ENCODE results near the gene EFCAB10. TPM values are rescaled to one million over a fixed set of nuclear protein-coding genes. Genes with fewer than 3 reads are reported as not detected.

Gene EFCAB10
- total RNA-seq, 1 experiment from 2014 or later = not detected

DNA sequence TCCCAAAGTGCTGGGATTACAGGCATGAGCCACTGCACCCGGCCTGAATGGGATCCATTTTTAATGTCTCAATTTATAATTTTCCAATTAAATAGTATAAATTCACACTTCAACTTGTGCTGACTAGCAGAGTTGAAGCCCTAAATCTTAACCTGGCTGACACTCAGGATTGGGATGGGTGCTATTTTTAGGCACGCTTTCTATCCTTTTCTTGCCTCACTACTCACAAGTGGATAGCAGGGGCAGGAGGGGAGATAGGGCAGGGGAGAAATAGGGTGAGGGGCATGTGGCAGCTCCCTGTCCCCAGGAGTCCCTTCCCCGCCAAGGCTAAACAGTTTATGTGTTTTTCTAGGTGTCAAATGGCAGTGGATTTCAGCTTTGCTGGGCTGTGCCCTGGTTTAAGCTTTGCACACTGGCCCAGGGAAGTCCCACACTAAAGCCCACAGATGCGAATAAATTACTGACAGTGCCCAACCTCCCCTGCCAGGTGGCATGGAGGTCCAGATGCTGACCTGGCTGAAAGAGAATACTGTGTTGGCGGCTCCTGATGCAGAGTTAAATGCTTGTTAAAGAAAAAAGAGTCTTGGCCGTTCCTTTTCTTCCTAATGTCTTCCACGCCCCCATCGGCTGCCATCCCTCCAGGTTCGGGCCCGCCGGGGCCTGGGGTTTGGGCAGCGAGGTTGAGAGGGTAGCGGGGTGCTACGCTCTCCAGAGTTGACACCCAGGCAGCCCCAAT is 36.2 kb upstream of the EFCAB10 start:
- Histone ChIP-seq H3K4me1 (replicated peaks; ENCODE audit: insufficient read depth) (no peaks in the 10 kb centered on the region), H3K4me3 (no peak overlapping the region), H3K27ac (no peak overlapping the region), H2AFZ (no peak overlapping the region), H3K79me2 (ENCODE audit: low read depth) (no peaks in the 10 kb centered on the region), H3K9me2 (ENCODE audit: insufficient read depth) (no peaks in the 10 kb centered on the region), H4K20me1 (ENCODE audit: insufficient read depth) (no peaks in the 10 kb centered on the region), H3K9me3 (ENCODE audit: insufficient read depth, low read depth) (no peaks in the 10 kb centered on the region), H3K27me3 (ENCODE audit: insufficient read depth, low read depth) (no peaks in the 10 kb centered on the region), H3K36me3 (ENCODE audit: low read depth) (no peaks in the 10 kb centered on the region), H3F3A (ENCODE audit: insufficient read depth, low read depth) (no peaks in the 10 kb centered on the region), H3K4me2 (no peak overlapping the region)
- POLR2A ChIA-PET (ENCODE audit: unreplicated experiment) = no interaction called here
- no TSS peak for BruUV-seq (replicated peaks)
- intact Hi-C loops (cut with micrococcal nuclease; ENCODE audit: unreplicated experiment) = no loop called here
- DNase-seq = no peak
- no peak for TF ChIP-seq EZH2 (IDR thresholded peaks at IDR 0.05; ENCODE audit: low read depth)
- TF ChIP-seq CTCF (conservative IDR thresholded peaks at IDR 0.05) = no peak
- CTCF ChIA-PET = interaction anchor here (0.6 kb wide), 1 partner anchor 92 kb away, joined by 3 read pairs; no protein-coding TSS in a partner anchor

DNA sequence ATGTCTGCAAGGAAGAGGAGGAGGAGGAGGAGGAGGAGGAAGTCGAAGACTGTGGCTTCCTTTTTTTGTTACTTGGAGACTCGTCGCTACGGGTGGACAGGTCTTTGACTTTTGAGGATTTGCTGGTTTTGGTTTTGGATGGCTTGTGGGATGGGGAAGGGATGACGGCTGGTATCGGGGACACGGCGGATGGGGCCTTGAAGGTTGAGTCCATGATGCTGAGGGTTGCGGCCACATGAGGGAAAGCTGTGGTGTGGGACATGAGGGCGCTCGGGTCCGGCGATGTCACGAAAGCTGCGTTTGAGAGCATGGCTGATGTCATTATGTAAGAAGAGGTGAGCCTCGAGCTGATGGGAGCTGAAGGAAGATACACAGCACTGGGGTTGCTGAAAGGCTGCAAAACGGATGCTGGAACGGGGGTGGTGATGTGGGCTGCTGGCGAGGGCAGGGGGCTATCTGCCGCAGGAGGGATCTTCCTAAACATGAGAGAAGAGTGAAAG is 33.1 kb upstream of the EFCAB10 start:
- Histone ChIP-seq H3K9me3 (ENCODE audit: insufficient read depth, low read depth) (no peaks in the 10 kb centered on the region), H3K4me1 (replicated peaks; ENCODE audit: insufficient read depth) (no peaks in the 10 kb centered on the region), H3K79me2 (ENCODE audit: low read depth) (no peaks in the 10 kb centered on the region), H3K27me3 (ENCODE audit: insufficient read depth, low read depth) (no peaks in the 10 kb centered on the region), H3F3A (ENCODE audit: insufficient read depth, low read depth) (no peaks in the 10 kb centered on the region), H3K4me2 (no peak overlapping the region), H2AFZ (no peak overlapping the region), H3K36me3 (ENCODE audit: low read depth) (no peaks in the 10 kb centered on the region), H3K27ac (no peak overlapping the region), H4K20me1 (ENCODE audit: insufficient read depth) (no peaks in the 10 kb centered on the region), H3K4me3 (no peak overlapping the region), H3K9me2 (ENCODE audit: insufficient read depth) (no peaks in the 10 kb centered on the region)
- ChIA-PET POLR2A (ENCODE audit: unreplicated experiment) (no interaction called here), CTCF (no interaction called here)
- no TSS peak for BruUV-seq (replicated peaks)
- DNase-seq = no peak
- TF ChIP-seq CTCF (conservative IDR thresholded peaks at IDR 0.05) (no peak), EZH2 (IDR thresholded peaks at IDR 0.05; ENCODE audit: low read depth) (no peak)
- intact Hi-C loops (cut with micrococcal nuclease; ENCODE audit: unreplicated experiment) = no loop called here

GRCh38 chr7:105613611-105614330 is 32.5 kb upstream of the EFCAB10 start:
- intact Hi-C loops (cut with micrococcal nuclease; ENCODE audit: unreplicated experiment) = no loop called here
- no peak overlapping the region for H3K4me2 ChIP-seq
- no peaks in the 10 kb centered on the region for H3K4me1 ChIP-seq (replicated peaks; ENCODE audit: insufficient read depth)
- BruUV-seq (replicated peaks) = no TSS peak
- ChIA-PET CTCF (no interaction called here), POLR2A (ENCODE audit: unreplicated experiment) (no interaction called here)
- H3K27ac ChIP-seq = no peak overlapping the region
- H3K36me3 ChIP-seq (ENCODE audit: low read depth) = no peaks in the 10 kb centered on the region
- no peak overlapping the region for H3K4me3 ChIP-seq
- no peak for DNase-seq
- H3K9me2 ChIP-seq (ENCODE audit: insufficient read depth) = no peaks in the 10 kb centered on the region
- H3K27me3 ChIP-seq (ENCODE audit: insufficient read depth, low read depth) = no peaks in the 10 kb centered on the region
- H2AFZ ChIP-seq = no peak overlapping the region
- H3K9me3 ChIP-seq (ENCODE audit: insufficient read depth, low read depth) = no peaks in the 10 kb centered on the region
- H4K20me1 ChIP-seq (ENCODE audit: insufficient read depth) = no peaks in the 10 kb centered on the region
- no peak for TF ChIP-seq CTCF (conservative IDR thresholded peaks at IDR 0.05)
- no peak for TF ChIP-seq EZH2 (IDR thresholded peaks at IDR 0.05; ENCODE audit: low read depth)
- no peaks in the 10 kb centered on the region for H3F3A ChIP-seq (ENCODE audit: insufficient read depth, low read depth)
- no peaks in the 10 kb centered on the region for H3K79me2 ChIP-seq (ENCODE audit: low read depth)

Data from PC-9 (cell line).